SU-DHL-6 (cell line): ENCODE measurements around the gene TP53BP2.

Experiments
- H2AFZ ChIP-seq: fragments of 200-600 bp; sonication (generic); 2 replicates; pipeline ENCODE4 v1.6.1; 2014; ENCODE audit warnings: low read depth, mild to moderate bottlenecking, moderate library complexity, mixed read lengths, antibody characterized with exemption, low read length; ENCODE audit not compliant: severe bottlenecking
- H3F3A ChIP-seq: fragments of 200-600 bp; shearing (Covaris generic); 2 replicates; pipeline ENCODE4 v1.6.0; 2016; ENCODE audit warnings: antibody characterized with exemption, mild to moderate bottlenecking; ENCODE audit not compliant: insufficient read depth
- H3K27ac ChIP-seq: fragments of 200-600 bp; sonication (generic); 2 replicates; pipeline ENCODE4 v1.5.1; 2016; ENCODE audit warnings: low read depth, mild to moderate bottlenecking, low read length, moderate library complexity, mixed read lengths
- H3K27me3 ChIP-seq: fragments of 200-600 bp; sonication (generic), shearing (Covaris generic); 2 replicates; pipeline ENCODE4 v1.6.0; 2014; ENCODE audit warnings: mild to moderate bottlenecking, low read length
- H3K36me3 ChIP-seq: fragments of 200-600 bp; sonication (generic); 2 replicates; pipeline ENCODE4 v1.6.1; 2014; ENCODE audit warnings: mild to moderate bottlenecking, low read length, mixed read lengths
- H3K4me2 ChIP-seq: fragments of 300-600, 200-600 bp; shearing (Covaris generic), sonication (generic); 2 replicates; pipeline ENCODE4 v1.6.0; 2014; ENCODE audit warnings: low read length, low read depth, mild to moderate bottlenecking; ENCODE audit not compliant: poor library complexity, severe bottlenecking
- H3K4me3 ChIP-seq: fragments of 200-600 bp; sonication (generic); 2 replicates; pipeline ENCODE4 v1.5.1; 2014; ENCODE audit warnings: antibody characterized with exemption, low read length, mild to moderate bottlenecking, mixed read lengths; ENCODE audit not compliant: insufficient read depth, poor library complexity, severe bottlenecking
- H3K79me2 ChIP-seq: fragments of 200-600 bp; sonication (generic); 2 replicates; pipeline ENCODE4 v1.6.1; 2014; ENCODE audit warnings: mild to moderate bottlenecking, low read length, moderate library complexity; ENCODE audit not compliant: insufficient read depth
- H3K9ac ChIP-seq: fragments of 200-600 bp; sonication (generic); 2 replicates; pipeline ENCODE4 v1.7.0; 2014; ENCODE audit warnings: mild to moderate bottlenecking, low read length
- H3K9me2 ChIP-seq: fragments of 200-600 bp; sonication (generic); replicated peaks from 2 replicates; pipeline ENCODE4 v1.6.1; 2014; ENCODE audit warnings: low read length; ENCODE audit not compliant: insufficient read depth
- H3K9me3 ChIP-seq: fragments of 200-600 bp; sonication (generic); 2 replicates; pipeline ENCODE4 v1.6.1; 2014; ENCODE audit warnings: low read length, mixed read lengths; ENCODE audit not compliant: insufficient read depth
- H4K20me1 ChIP-seq: fragments of 200-600 bp; sonication (generic); 2 replicates; pipeline ENCODE4 v1.6.1; 2014; ENCODE audit warnings: low read depth, mild to moderate bottlenecking, antibody characterized with exemption, low read length, moderate library complexity, mixed read lengths
- CTCF ChIP-seq: fragments of 200-600 bp; sonication (generic); IDR thresholded peaks from one replicate; pipeline ENCODE4 v1.5.1; 2017; ENCODE audit warnings: antibody characterized with exemption, mild to moderate bottlenecking, low read length, moderate library complexity; ENCODE audit not compliant: insufficient read depth, poor library complexity, severe bottlenecking
- EZH2phosphoT487 ChIP-seq: fragments of 200-600 bp; sonication (generic), shearing (Covaris generic); conservative IDR thresholded peaks from 2 replicates; pipeline ENCODE4 v1.6.1; 2018; ENCODE audit warnings: mild to moderate bottlenecking, antibody characterized with exemption, low read length, moderate library complexity, mixed read lengths

TP53BP2 gene

GRCh38 chr1:223763251-223763650 lies 82.5 kb downstream of the TP53BP2 start:
- Histone ChIP-seq H4K20me1 (no peaks in the 10 kb centered on the region), H3K79me2 (no peaks in the 10 kb centered on the region), H3K4me3 (no peak overlapping the region), H2AFZ (no peak overlapping the region), H3K9me2 (no peaks in the 10 kb centered on the region), H3K9me3 (no peaks in the 10 kb centered on the region), H3K27ac (no peak overlapping the region), H3F3A (no peaks in the 10 kb centered on the region), H3K36me3 (no peaks in the 10 kb centered on the region), H3K27me3 (no peaks in the 10 kb centered on the region), H3K9ac (no peak overlapping the region), H3K4me2 (no peak overlapping the region)
- TF ChIP-seq EZH2phosphoT487 (no peak), CTCF (no peak)

- no peaks in the 10 kb centered on the region for H3K9me2 ChIP-seq
- TF ChIP-seq EZH2phosphoT487 (no peak), CTCF (no peak)
- no peaks in the 10 kb centered on the region for H3K79me2 ChIP-seq
- no peaks in the 10 kb centered on the region for H4K20me1 ChIP-seq
- H3K9me3 ChIP-seq = no peaks in the 10 kb centered on the region
- H3F3A ChIP-seq = no peaks in the 10 kb centered on the region
- no peak overlapping the region for H3K27ac ChIP-seq
- no peaks in the 10 kb centered on the region for H3K27me3 ChIP-seq
- H3K4me2 ChIP-seq = no peak overlapping the region
- H2AFZ ChIP-seq = no peak overlapping the region
- H3K36me3 ChIP-seq = no peaks in the 10 kb centered on the region
- H3K4me3 ChIP-seq = no peak overlapping the region
- H3K9ac ChIP-seq = no peak overlapping the region
Observed at GRCh38 chr1:223761411-223761810, 84.3 kb downstream of the TP53BP2 start.

- H4K20me1 ChIP-seq = no peaks in the 10 kb centered on the region
- H3K4me3 ChIP-seq = no peak overlapping the region
- no peaks in the 10 kb centered on the region for H3F3A ChIP-seq
- H3K36me3 ChIP-seq = no peaks in the 10 kb centered on the region
- H3K79me2 ChIP-seq = no peaks in the 10 kb centered on the region
- H3K9me2 ChIP-seq = no peaks in the 10 kb centered on the region
- no peak overlapping the region for H3K4me2 ChIP-seq
- H2AFZ ChIP-seq = no peak overlapping the region
- no peak for TF ChIP-seq EZH2phosphoT487
- no peak for TF ChIP-seq CTCF
- H3K27me3 ChIP-seq = no peaks in the 10 kb centered on the region
- no peak overlapping the region for H3K9ac ChIP-seq
- H3K27ac ChIP-seq = no peak overlapping the region
- no peaks in the 10 kb centered on the region for H3K9me3 ChIP-seq
Observed at GRCh38 chr1:223760833-223761232, 84.9 kb downstream of the TP53BP2 start.

GRCh38 chr1:223759273-223759672 lies 86.5 kb downstream of the TP53BP2 start:
- Histone ChIP-seq H3F3A (no peaks in the 10 kb centered on the region), H3K9me2 (no peaks in the 10 kb centered on the region), H2AFZ (no peak overlapping the region), H3K9me3 (no peaks in the 10 kb centered on the region), H3K27me3 (no peaks in the 10 kb centered on the region), H3K27ac (no peak overlapping the region), H3K36me3 (no peaks in the 10 kb centered on the region), H3K9ac (no peak overlapping the region), H3K79me2 (no peaks in the 10 kb centered on the region), H4K20me1 (no peaks in the 10 kb centered on the region), H3K4me2 (no peak overlapping the region), H3K4me3 (no peak overlapping the region)
- TF ChIP-seq EZH2phosphoT487 = no peak
- no peak for TF ChIP-seq CTCF
